ENCODE results near the gene GMDS. TPM values are rescaled to one million over a fixed set of nuclear protein-coding genes. Genes with fewer than 3 reads are reported as not detected.
A peak's percentile ranks its signal among the peaks of the same experiment; 100 is the strongest.

The GMDS gene
- total RNA-seq, 1 experiment from 2014 or later, result 31.1 TPM

GRCh38 chr6:1801401-1801800 is 444.0 kb downstream of the GMDS start:
- TF ChIP-seq CTCF (IDR thresholded peaks at IDR 0.05; ENCODE audit: insufficient read depth in 1 of 2, low read depth in 1 of 2, low read length in 1 of 2, severe bottlenecking in 1 of 2, unreplicated experiment in 1 of 2), result no peak
- Histone ChIP-seq H3K36me3 (ENCODE audit: control insufficient read depth, insufficient read depth, low read length) (no peaks in the 10 kb centered on the region), H3K27me3 (replicated peaks; ENCODE audit: control insufficient read depth, insufficient read depth, low read length) (no peaks in the 10 kb centered on the region), H3K4me1 (peaks cover 30% of the 10 kb centered on the region), H3K4me3 (ENCODE audit: low read depth, low read length) (no peak overlapping the region), H3K9me3 (no peaks in the 10 kb centered on the region)
- DNase-seq, result no peak
- no peak overlapping the region for H3K27ac Mint-ChIP-seq (ENCODE audit: unreplicated experiment)
- BruUV-seq (replicated peaks), result no TSS peak
- no peaks in the 10 kb centered on the region for H3K9me3 Mint-ChIP-seq (ENCODE audit: unreplicated experiment)
- ChIA-PET CTCF (no interaction called here), POLR2A (no interaction called here)
- H3K4me1 Mint-ChIP-seq (ENCODE audit: low read depth, unreplicated experiment), result peaks cover 8% of the 10 kb centered on the region
- H3K4me3 Mint-ChIP-seq (ENCODE audit: unreplicated experiment), result no peak overlapping the region
- intact Hi-C loops (cut with micrococcal nuclease; ENCODE audit: unreplicated experiment), result no loop called here
- no peaks in the 10 kb centered on the region for H3K36me3 Mint-ChIP-seq (ENCODE audit: insufficient read depth, unreplicated experiment)
- no peaks in the 10 kb centered on the region for H3K27me3 Mint-ChIP-seq (ENCODE audit: insufficient read depth, unreplicated experiment)

- Histone ChIP-seq H3K4me3 (ENCODE audit: low read depth, low read length) (no peak overlapping the region), H3K4me1 (peaks cover 30% of the 10 kb centered on the region), H3K9me3 (no peaks in the 10 kb centered on the region), H3K36me3 (ENCODE audit: control insufficient read depth, insufficient read depth, low read length) (no peaks in the 10 kb centered on the region), H3K27me3 (replicated peaks; ENCODE audit: control insufficient read depth, insufficient read depth, low read length) (no peaks in the 10 kb centered on the region)
- no peak for TF ChIP-seq CTCF (IDR thresholded peaks at IDR 0.05; ENCODE audit: insufficient read depth in 1 of 2, low read depth in 1 of 2, low read length in 1 of 2, severe bottlenecking in 1 of 2, unreplicated experiment in 1 of 2)
- no TSS peak for BruUV-seq (replicated peaks)
- Mint-ChIP-seq H3K36me3 (ENCODE audit: insufficient read depth, unreplicated experiment) (no peaks in the 10 kb centered on the region), H3K9me3 (ENCODE audit: unreplicated experiment) (no peaks in the 10 kb centered on the region), H3K4me3 (ENCODE audit: unreplicated experiment) (no peak overlapping the region), H3K27ac (ENCODE audit: unreplicated experiment) (no peak overlapping the region), H3K27me3 (ENCODE audit: insufficient read depth, unreplicated experiment) (no peaks in the 10 kb centered on the region), H3K4me1 (ENCODE audit: low read depth, unreplicated experiment) (peaks cover 8% of the 10 kb centered on the region)
- CTCF ChIA-PET, result no interaction called here
- DNase-seq, result no peak
- POLR2A ChIA-PET, result no interaction called here
- intact Hi-C loops (cut with micrococcal nuclease; ENCODE audit: unreplicated experiment), result no loop called here
Observed at GRCh38 chr6:1800845-1801244, 444.6 kb downstream of the GMDS start.

- CTCF ChIA-PET, result no interaction called here
- no peak overlapping the region for H3K4me3 Mint-ChIP-seq (ENCODE audit: unreplicated experiment)
- no peaks in the 10 kb centered on the region for H3K9me3 Mint-ChIP-seq (ENCODE audit: unreplicated experiment)
- H3K27ac Mint-ChIP-seq (ENCODE audit: unreplicated experiment), result peak overlapping the region; percentile 74
- no TSS peak for BruUV-seq (replicated peaks)
- TF ChIP-seq CTCF (IDR thresholded peaks at IDR 0.05; ENCODE audit: insufficient read depth in 1 of 2, low read depth in 1 of 2, low read length in 1 of 2, severe bottlenecking in 1 of 2, unreplicated experiment in 1 of 2), result no peak
- peaks cover 30% of the 10 kb centered on the region for H3K4me1 ChIP-seq
- no peaks in the 10 kb centered on the region for H3K27me3 ChIP-seq (replicated peaks; ENCODE audit: control insufficient read depth, insufficient read depth, low read length)
- intact Hi-C loops (cut with micrococcal nuclease; ENCODE audit: unreplicated experiment), result loop anchor here (10.0 kb wide), 1 partner anchor 194 kb away; the partner anchor contains the start of gene FOXC1
- no peaks in the 10 kb centered on the region for H3K9me3 ChIP-seq
- no peaks in the 10 kb centered on the region for H3K36me3 ChIP-seq (ENCODE audit: control insufficient read depth, insufficient read depth, low read length)
- H3K4me3 ChIP-seq (ENCODE audit: low read depth, low read length), result no peak overlapping the region
- H3K27me3 Mint-ChIP-seq (ENCODE audit: insufficient read depth, unreplicated experiment), result no peaks in the 10 kb centered on the region
- POLR2A ChIA-PET, result no interaction called here
- peaks cover 8% of the 10 kb centered on the region for H3K4me1 Mint-ChIP-seq (ENCODE audit: low read depth, unreplicated experiment)
- H3K36me3 Mint-ChIP-seq (ENCODE audit: insufficient read depth, unreplicated experiment), result no peaks in the 10 kb centered on the region
- DNase-seq, result no peak
Observed at GRCh38 chr6:1798965-1799325, 446.5 kb downstream of the GMDS start.

Measured in Caco-2 (cell line).